Activated CD4-positive, alpha-beta T cell treated with anti-CD3 and anti-CD28 coated beads, Interleukin-2, amount 50 U/mL, for 48 hours (primary cell): Measurements from ENCODE around the gene SPDYC.
"Not testable (repeated sequence)": the region's sequence is repeated elsewhere in the genome, so short reads cannot be mapped to it uniquely, and the experiment has no call there.

ENCODE experiments used
- DNase-seq, 2 experiments: peaks; one replicate each; pipeline ENCODE4 v3.0.0-alpha.2; 2020

Gene SPDYC

GRCh38 chr11:65174571-65175010 lies 4.6 kb downstream of the SPDYC start:
- DNase-seq: not testable (repeated sequence)

GRCh38 chr11:65180877-65181568 lies 11.0 kb downstream of the SPDYC start:
- DNase-seq: peak; percentile 68 to 69

- DNase-seq: peak; percentile 84 to 89
These were observed 11.7 kb downstream of the SPDYC start, which contains the start of gene CAPN1 for GRCh38 chr11:65181569-65182257. Gene CAPN1, plus strand, starts transcription at chr11:65181928. Its CDS starts 774 bp downstream, at chr11:65182702.

- peak; percentile 24 to 35 for DNase-seq
These were observed 12.5 kb downstream of the SPDYC start for GRCh38 chr11:65182258-65183170.

DNA sequence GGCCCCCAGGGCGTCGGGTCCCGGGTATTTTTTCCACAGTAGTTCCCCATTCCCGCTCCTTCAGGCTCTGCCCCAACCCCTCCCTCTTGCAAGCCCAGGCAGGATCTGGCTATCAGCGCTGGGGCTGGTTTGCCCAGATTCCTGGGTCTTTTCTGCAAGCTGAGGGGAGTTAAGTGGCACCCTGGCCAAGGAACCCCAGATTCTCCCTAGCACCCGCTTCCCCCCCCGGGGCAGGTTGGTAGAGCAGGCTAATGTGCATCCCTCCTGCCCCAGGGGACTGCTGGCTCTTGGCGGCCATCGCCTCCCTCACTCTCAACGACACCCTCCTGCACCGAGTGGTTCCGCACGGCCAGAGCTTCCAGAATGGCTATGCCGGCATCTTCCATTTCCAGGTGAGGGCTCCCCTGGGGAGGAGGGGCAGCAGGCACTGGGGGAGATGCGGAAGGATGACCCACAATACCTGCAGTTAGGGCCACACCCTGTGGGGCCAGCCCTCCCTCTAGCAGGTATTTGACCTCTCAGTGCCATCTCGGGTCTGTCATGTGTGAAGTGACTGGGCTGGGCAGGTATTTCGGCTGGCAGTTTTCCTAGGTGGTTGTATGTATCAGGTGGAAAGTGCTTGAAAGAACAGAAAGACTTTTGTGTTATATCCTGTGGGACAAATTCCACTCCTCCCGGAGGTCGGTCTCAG lies 13.3 kb downstream of the SPDYC start:
- no peak for DNase-seq

DNA sequence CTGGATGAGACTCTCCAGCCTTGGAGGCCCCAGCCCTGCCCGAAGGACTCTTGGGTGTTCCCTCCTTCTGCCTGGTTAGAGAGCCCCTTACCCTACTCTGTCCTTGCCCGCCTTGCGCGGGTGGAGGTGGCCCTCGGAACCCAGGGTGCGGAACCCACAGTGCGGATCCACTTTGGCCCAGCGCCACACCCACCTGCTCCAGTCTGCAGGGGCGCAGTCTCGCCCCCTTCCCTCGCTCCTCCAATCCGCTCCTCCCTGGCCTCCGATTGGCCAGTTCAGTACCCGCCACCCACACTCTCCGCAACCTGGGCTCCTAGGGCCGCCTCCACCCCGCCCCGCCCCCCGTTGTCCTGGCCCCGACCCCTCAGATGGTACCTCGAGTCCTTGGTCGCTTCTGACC lies 14.1 kb downstream of the SPDYC start:
- DNase-seq: no peak

DNA sequence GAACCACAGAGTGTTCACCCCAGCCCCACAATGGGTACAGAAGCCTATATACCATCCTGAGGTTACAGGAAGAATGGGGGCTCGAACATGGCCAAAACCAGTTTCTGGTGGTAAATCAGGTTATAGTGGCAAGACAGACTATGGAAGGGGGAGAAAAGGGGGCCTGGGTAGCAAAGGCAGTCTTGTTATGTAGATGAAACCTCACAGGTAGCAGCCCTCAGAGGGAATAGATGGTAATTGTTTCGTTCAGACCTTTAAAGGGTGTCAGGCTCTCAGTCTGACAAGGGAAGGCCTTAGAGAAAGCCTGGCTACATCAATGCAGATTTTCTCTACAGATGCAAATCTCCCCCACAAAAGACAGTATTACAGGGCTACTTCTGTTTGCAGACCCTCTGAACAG lies 15.1 kb downstream of the SPDYC start:
- no peak for DNase-seq

- DNase-seq: no peak
These were observed 15.9 kb downstream of the SPDYC start for GRCh38 chr11:65185869-65186341.

- no peak for DNase-seq
These were observed 16.7 kb downstream of the SPDYC start for GRCh38 chr11:65186701-65187100.

DNA sequence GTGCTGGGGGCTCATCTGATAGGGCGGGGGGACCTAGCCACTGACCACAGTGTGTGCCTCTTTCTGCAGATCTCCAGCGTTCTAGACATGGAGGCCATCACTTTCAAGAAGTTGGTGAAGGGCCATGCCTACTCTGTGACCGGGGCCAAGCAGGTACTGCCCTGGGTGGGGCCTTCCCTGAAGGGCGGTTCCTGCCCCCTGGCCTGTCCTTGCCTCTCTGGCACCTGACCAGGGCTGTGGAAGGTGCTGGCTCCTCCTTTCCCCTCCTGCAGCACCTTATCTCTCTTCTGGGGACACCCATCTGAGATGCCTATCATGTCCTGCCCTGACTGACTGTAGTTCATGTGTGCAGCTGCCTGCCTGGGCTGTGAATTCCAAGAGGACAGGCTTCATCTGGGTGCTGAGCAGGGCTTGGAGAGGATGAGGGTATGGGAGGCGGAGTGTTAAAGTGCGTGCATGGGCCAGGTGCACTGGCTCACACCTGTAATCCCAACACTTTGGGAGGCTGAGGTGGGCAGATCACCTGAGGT lies 17.2 kb downstream of the SPDYC start:
- DNase-seq: no peak

DNA sequence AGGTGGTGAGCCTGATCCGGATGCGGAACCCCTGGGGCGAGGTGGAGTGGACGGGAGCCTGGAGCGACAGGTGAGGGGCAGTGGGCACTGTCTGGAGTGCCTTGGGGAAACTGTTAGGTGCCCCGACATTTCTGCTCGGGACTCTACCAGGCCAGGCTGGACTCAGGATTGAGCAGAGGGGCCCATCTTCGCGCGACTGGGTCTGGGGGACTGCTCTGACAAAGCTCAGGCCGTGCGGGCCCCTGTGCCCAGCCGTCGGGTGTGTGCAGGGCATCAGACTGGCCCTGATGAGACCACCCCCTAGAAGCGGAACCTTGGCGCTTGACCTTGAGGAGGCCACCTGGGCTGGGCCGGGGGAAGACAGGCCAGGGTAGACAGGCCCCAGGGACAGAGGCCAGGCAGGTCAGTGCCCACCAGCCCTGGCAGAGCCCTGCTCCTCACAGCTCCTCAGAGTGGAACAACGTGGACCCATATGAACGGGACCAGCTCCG lies 18.0 kb downstream of the SPDYC start:
- DNase-seq: no peak

GRCh38 chr11:65188486-65188885 lies 18.5 kb downstream of the SPDYC start:
- no peak for DNase-seq

DNA sequence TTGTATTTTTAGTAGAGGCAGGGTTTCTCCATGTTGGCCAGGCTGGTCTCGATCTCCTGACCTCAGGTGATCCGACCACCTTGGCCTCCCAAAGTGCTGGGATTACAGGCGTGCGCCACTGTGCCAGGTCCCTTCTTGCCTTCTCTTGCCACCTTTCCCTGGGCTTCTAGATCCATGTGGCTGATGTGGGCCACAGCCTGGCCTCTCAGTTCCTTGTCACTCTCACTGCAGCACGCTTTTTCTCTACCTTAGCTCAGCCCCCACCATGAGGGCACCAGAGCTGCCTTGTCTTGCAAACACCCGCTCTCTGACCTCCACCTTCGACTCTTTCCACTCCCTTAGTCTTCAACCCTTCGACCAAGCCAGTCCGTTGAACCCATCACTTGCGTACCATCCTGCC lies 19.2 kb downstream of the SPDYC start:
- DNase-seq: no peak

DNA sequence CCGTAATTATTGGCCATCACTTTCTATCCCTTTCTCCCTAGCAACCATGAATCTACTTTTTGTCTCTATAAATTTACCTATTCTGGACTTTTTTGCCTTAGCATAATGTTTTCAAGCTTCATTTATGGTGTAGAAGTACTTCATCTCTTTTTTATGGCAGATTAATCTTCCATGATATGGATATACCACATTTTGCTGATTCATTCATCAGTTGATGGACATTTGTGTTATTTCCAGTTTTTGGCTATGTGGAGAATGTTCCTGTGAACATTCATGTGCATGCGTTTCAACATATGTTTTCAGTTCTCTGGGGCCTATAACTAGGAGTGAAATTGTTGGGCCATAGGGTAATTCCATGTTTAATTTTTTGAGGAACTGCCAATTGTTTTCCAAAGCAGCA lies 24.5 kb downstream of the SPDYC start:
- DNase-seq: no peak

DNA sequence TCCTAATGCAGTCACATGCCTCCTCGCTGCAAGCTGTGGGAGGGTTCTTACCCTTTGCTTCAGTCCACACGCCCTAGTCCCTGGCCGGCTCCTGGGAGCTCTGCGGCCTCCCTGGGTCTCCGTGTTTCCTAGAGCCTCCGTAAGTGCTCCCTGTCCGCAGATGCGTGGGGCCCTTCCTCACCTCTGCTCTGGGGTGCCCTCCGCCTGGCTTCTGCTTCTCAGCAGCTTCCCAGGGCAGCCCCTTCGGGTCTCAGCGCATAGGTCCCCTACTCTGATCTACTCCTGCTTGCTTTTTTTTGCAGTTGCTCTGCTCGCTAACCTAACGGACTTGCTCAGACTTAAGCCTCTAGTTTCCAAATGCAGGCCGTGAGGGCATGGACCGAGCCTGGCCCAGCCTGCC lies 34.1 kb downstream of the SPDYC start:
- no peak for DNase-seq

DNA sequence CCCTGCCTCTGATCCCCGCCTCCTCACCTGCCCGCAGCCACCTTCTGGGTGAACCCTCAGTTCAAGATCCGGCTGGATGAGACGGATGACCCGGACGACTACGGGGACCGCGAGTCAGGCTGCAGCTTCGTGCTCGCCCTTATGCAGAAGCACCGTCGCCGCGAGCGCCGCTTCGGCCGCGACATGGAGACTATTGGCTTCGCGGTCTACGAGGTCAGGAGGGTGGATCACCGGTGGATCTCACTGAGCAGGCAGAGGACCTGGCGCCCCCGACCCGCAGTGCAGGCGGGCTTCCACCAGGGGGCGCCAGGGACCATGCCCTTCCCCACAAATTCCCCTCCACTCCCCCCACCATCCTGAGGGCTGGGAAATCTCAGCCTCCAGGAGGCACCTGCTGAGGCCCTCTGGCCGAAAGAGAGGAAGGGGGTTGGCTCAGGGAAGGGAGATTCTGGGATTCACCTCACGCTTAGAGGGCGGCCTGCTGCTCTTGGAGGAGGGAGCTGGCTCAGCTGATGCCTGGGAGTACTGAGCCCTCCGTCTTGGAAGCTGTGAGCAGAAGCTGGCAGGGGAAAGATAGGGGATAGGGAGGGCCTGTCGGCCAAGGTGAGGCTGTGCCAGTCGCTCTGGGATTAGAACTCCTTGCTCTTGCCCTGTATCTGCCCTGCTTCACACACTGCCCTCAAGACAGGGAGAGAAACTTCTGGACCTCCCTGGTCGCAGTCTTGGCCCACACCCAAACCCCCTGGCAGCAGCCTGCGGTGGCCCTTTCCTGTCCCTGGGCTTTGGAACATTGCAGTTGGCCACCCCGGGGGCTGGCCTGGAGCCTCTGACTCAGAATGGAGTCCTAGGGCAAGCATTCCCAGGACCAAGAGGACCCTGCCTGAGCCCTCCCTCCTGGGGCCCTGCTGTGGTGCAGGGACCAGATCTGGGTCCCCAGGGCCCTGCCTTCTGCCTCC lies 34.9 kb downstream of the SPDYC start:
- DNase-seq: peak; percentile 48 to 60

GRCh38 chr11:65205602-65205967 lies 35.6 kb downstream of the SPDYC start:
- DNase-seq: no peak

- DNase-seq: no peak
These were observed 36.4 kb downstream of the SPDYC start for GRCh38 chr11:65206441-65206841.

DNA sequence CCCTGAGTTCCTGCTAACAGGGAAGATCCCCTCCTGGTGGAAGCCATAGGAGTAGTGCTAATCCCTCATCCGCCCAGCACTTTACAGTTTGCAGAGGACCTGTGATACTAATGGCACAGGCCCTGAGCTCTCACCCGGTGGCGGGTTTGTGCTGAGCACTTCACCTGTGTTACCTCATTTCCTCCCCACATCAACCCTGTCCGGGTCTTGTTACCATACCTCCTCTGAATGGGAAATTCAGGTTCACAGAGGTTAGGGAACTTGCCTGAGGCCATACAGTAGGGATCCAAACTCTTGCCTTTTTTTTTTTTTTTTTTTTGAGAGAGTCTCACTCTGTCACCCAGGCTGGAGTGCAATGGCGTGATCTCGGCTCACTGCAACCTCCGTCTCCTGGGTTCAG lies 36.9 kb downstream of the SPDYC start:
- DNase-seq: no peak

GRCh38 chr11:65207918-65208784 lies 38.1 kb downstream of the SPDYC start:
- DNase-seq: no peak
